K562 (cell line): ENCODE data around the gene PDGFA. TPM values are rescaled to one million over a fixed set of nuclear protein-coding genes. Genes with fewer than 3 reads are reported as not detected.

ENCODE experiments used
- DNMT1 ChIP-seq: fragments of 450-650 bp; IDR thresholded peaks from 2 replicates; pipeline ENCODE4 v1.6.1; 2016; ENCODE audit warnings: antibody characterized with exemption, mild to moderate bottlenecking
- ETV6 ChIP-seq, 3 experiments: fragments of 150-350 bp in 1 of 3; sonication (generic) in 1 of 3; formaldehyde crosslinking in 1 of 3; IDR thresholded peaks; 2 replicates each; pipeline versions ENCODE4 v1.6.1 to v1.8.0; 2014 to 2022; ENCODE audit warnings: borderline replicate concordance in 2 of 3, low read depth in 2 of 3, antibody characterized with exemption in 1 of 3, low read length in 1 of 3, mild to moderate bottlenecking in 1 of 3, missing genetic modification reagents in 1 of 3
- GTF2A2 ChIP-seq: IDR thresholded peaks from 2 replicates; pipeline ENCODE4 v1.6.1; 2016; ENCODE audit warnings: mild to moderate bottlenecking, missing genetic modification characterization, missing compliant biosample characterization
- KDM2B ChIP-seq: fragments of 250-450 bp; sonication (Bioruptor Pico); IDR thresholded peaks from 2 replicates; pipeline ENCODE4 v1.8.0; 2021; ENCODE audit warnings: mild to moderate bottlenecking, moderate library complexity
- PHF21A ChIP-seq: fragments of 450-650 bp; IDR thresholded peaks from 2 replicates; pipeline ENCODE4 v1.6.1; 2017; ENCODE audit warnings: low read depth, borderline replicate concordance
- PHF8 ChIP-seq: fragments of 200-600 bp; sonication (generic); IDR thresholded peaks from 2 replicates; pipeline ENCODE4 v1.6.1; 2012; ENCODE audit warnings: mixed run types, mild to moderate bottlenecking, inconsistent platforms, low read length, moderate library complexity, borderline replicate concordance
- PRMT5 ChIP-seq: sonication (generic); formaldehyde crosslinking; IDR thresholded peaks from 2 replicates; pipeline ENCODE4 v1.5.0; 2020; ENCODE audit warnings: missing genetic modification reagents
- RBM34 ChIP-seq: fragments of 200-400 bp; formaldehyde crosslinking; IDR thresholded peaks from 2 replicates; pipeline ENCODE4 v1.6.1; 2018; ENCODE audit warnings: low read length, borderline replicate concordance; ENCODE audit not compliant: insufficient read depth
- SLC30A9 ChIP-seq: fragments of 250-450 bp; sonication (Bioruptor Pico); IDR thresholded peaks from 2 replicates; pipeline ENCODE4 v1.8.0; 2022; ENCODE audit warnings: mild to moderate bottlenecking, moderate library complexity
- SMARCC2 ChIP-seq: fragments of 450-650 bp; IDR thresholded peaks from 2 replicates; pipeline ENCODE4 v1.6.1; 2017; ENCODE audit warnings: antibody characterized with exemption, moderate library complexity, mild to moderate bottlenecking, low read depth
- TAL1 ChIP-seq: fragments of 450-650 bp; IDR thresholded peaks from 2 replicates; pipeline ENCODE4 v1.6.1; 2016; ENCODE audit warnings: mild to moderate bottlenecking
- ZBTB7A ChIP-seq: IDR thresholded peaks from 2 replicates; pipeline ENCODE4 v1.6.1; 2011; ENCODE audit warnings: low read depth, mild to moderate bottlenecking, low read length, moderate library complexity, borderline replicate concordance; ENCODE audit not compliant: control insufficient read depth
- ZKSCAN3 ChIP-seq: fragments of 250-450 bp; sonication (Bioruptor Pico); IDR thresholded peaks from 2 replicates; pipeline ENCODE4 v1.4.0; 2020
- polyA plus RNA-seq, 8 experiments: library from polyadenylated mRNA; depleted of rRNA in 4 of 8; stranded (reverse) in 5 of 8; unstranded in 3 of 8; fragments of >200 nt; fragmentation: Nextera tagmentation in 2 of 8; fragmentation: Illumina TruSeq in 1 of 8; extraction: Ambion mirVana in 2 of 8; extraction: Trizol in 1 of 8; gene quantifications; 2 replicates each; pipeline versions ENCODE4 v1.2.1 to v1.2.3, GENCODE V29; 2011 to 2014; ENCODE audit warnings: inconsistent platforms in 1 of 8, missing spikeins in 1 of 8
- total RNA-seq, 7 experiments: library from RNA; depleted of rRNA in 6 of 7; stranded (reverse); fragments of >200 nt in 6 of 7; fragmentation: Illumina TruSeq in 2 of 7; extraction: Trizol in 2 of 7; gene quantifications; 2 replicates each; pipeline versions ENCODE4 v1.2.1 to v1.2.3, GENCODE V29; 2011 to 2021; ENCODE audit warnings: low replicate concordance in 1 of 7
- TF ChIP-seq, protein P1 (sequence below): sonication (generic); formaldehyde crosslinking; IDR thresholded peaks from 2 replicates; pipeline ENCODE4 v1.8.0; 2023; ENCODE audit warnings: mild to moderate bottlenecking, missing genetic modification reagents
- TF ChIP-seq, protein P2 (sequence below), 3 experiments: fragments of 200-800 bp in 1 of 3; fragments of 250-450 bp in 1 of 3; fragments of 450-650 bp in 1 of 3; sonication (Bioruptor Pico) in 1 of 3; sonication (Bioruptor generic) in 1 of 3; formaldehyde crosslinking in 1 of 3; IDR thresholded peaks; 2 replicates each; pipeline versions ENCODE4 v1.6.1 to v1.8.0; 2016 to 2022; ENCODE audit warnings: mild to moderate bottlenecking in 2 of 3, missing genetic modification characterization in 2 of 3, missing compliant biosample characterization in 1 of 3, moderate library complexity in 1 of 3
- TF ChIP-seq, protein P3 (sequence below): fragments of 200-800 bp; sonication (Bioruptor generic); IDR thresholded peaks from 2 replicates; pipeline ENCODE4 v1.6.1; 2017; ENCODE audit warnings: missing genetic modification characterization, missing compliant biosample characterization
- TF ChIP-seq, protein P4 (sequence below), 2 experiments: IDR thresholded peaks; 2 replicates each; pipeline ENCODE4 v1.6.1; 2012; ENCODE audit warnings: improper control_type of control experiment in 2 of 2, low read depth in 2 of 2, low read length in 2 of 2, borderline replicate concordance in 1 of 2

The PDGFA gene
- total and polyA plus RNA-seq, 9 of the 15 experiments (the other 6 are each of a cell fraction or from before 2014, with no cell fraction given): 2.5 to 10.2 (median 4.6) TPM

DNA sequence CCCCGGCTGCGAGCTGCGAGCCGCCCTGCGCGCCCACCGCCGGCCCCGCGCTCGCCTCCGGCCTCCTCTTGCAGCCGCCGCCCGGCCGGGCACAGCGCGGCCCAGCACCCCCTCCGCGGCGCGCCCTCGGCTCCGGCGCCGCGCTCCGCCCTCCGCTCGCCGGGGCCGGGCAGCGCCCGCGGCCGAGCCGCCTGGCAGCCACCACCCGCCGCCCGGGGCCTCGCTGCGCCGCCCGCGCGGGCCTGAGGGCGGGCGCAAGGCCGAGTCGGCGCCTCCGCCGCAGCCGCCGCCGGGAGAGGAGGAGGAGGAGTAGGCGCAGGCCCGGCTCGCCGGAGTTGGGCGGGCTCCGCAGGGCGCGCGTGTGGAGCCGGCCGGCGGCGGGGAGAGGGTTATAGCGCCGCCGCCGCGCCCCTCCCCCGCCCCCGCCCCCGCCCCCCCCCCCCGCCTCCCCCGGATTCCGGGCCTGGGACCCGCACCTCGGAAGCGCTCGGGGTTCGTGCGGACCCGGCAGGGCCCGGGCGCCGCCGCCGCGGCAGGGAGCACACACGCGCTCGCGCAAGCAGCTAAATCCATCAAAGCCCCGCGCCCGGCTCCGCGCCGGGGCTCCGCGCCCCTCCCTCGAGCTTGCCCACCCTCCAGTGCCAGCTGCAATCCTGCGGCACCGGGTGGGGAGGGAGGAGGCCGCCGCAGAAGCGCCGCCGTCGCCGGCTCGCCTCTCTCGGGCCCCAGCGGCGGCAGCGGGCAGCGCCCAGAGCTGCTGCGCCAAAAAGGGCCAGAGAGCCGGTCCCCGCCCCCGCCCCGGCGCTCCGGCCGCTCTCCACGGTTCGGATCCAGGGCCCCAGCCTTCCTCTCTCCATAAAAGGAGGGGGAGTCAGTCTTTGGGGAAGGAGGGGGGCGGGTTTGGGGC lies at the start of gene PDGFA (continued):
- TF ChIP-seq, protein P1, sequence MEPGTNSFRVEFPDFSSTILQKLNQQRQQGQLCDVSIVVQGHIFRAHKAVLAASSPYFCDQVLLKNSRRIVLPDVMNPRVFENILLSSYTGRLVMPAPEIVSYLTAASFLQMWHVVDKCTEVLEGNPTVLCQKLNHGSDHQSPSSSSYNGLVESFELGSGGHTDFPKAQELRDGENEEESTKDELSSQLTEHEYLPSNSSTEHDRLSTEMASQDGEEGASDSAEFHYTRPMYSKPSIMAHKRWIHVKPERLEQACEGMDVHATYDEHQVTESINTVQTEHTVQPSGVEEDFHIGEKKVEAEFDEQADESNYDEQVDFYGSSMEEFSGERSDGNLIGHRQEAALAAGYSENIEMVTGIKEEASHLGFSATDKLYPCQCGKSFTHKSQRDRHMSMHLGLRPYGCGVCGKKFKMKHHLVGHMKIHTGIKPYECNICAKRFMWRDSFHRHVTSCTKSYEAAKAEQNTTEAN (CRISPR knock-in tag): no peak
- TF ChIP-seq SMARCC2 (no peak), PRMT5 (no peak), KDM2B (CRISPR knock-in tag) (peak; percentile 39; the same call in 1 of the 2 replicates), ETV6 (IDR thresholded peaks at IDR 0.05; ENCODE audit: borderline replicate concordance in 1 of 2, low read depth in 2 of 2, low read length in 1 of 2) (no peak), ETV6 (CRISPR knock-in tag; IDR thresholded peaks at IDR 0.05; ENCODE audit: borderline replicate concordance) (no peak), RBM34 (no peak), GTF2A2 (no peak), DNMT1 (no peak), ZKSCAN3 (CRISPR knock-in tag) (no peak), PHF21A (no peak), SLC30A9 (no peak), PHF8 (peak; percentile 16; the same call in 1 of the 2 replicates), TAL1 (no peak), ZBTB7A (peak; percentile 12; the same call in 1 of the 2 replicates)
- TF ChIP-seq, protein P2, sequence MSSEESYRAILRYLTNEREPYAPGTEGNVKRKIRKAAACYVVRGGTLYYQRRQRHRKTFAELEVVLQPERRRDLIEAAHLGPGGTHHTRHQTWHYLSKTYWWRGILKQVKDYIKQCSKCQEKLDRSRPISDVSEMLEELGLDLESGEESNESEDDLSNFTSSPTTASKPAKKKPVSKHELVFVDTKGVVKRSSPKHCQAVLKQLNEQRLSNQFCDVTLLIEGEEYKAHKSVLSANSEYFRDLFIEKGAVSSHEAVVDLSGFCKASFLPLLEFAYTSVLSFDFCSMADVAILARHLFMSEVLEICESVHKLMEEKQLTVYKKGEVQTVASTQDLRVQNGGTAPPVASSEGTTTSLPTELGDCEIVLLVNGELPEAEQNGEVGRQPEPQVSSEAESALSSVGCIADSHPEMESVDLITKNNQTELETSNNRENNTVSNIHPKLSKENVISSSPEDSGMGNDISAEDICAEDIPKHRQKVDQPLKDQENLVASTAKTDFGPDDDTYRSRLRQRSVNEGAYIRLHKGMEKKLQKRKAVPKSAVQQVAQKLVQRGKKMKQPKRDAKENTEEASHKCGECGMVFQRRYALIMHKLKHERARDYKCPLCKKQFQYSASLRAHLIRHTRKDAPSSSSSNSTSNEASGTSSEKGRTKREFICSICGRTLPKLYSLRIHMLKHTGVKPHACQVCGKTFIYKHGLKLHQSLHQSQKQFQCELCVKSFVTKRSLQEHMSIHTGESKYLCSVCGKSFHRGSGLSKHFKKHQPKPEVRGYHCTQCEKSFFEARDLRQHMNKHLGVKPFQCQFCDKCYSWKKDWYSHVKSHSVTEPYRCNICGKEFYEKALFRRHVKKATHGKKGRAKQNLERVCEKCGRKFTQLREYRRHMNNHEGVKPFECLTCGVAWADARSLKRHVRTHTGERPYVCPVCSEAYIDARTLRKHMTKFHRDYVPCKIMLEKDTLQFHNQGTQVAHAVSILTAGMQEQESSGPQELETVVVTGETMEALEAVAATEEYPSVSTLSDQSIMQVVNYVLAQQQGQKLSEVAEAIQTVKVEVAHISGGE (CRISPR knock-in tag; IDR thresholded peaks at IDR 0.05): no peak
- TF ChIP-seq, protein P3, sequence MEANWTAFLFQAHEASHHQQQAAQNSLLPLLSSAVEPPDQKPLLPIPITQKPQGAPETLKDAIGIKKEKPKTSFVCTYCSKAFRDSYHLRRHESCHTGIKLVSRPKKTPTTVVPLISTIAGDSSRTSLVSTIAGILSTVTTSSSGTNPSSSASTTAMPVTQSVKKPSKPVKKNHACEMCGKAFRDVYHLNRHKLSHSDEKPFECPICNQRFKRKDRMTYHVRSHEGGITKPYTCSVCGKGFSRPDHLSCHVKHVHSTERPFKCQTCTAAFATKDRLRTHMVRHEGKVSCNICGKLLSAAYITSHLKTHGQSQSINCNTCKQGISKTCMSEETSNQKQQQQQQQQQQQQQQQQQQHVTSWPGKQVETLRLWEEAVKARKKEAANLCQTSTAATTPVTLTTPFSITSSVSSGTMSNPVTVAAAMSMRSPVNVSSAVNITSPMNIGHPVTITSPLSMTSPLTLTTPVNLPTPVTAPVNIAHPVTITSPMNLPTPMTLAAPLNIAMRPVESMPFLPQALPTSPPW: peak; percentile 79
- TF ChIP-seq, protein P4, sequence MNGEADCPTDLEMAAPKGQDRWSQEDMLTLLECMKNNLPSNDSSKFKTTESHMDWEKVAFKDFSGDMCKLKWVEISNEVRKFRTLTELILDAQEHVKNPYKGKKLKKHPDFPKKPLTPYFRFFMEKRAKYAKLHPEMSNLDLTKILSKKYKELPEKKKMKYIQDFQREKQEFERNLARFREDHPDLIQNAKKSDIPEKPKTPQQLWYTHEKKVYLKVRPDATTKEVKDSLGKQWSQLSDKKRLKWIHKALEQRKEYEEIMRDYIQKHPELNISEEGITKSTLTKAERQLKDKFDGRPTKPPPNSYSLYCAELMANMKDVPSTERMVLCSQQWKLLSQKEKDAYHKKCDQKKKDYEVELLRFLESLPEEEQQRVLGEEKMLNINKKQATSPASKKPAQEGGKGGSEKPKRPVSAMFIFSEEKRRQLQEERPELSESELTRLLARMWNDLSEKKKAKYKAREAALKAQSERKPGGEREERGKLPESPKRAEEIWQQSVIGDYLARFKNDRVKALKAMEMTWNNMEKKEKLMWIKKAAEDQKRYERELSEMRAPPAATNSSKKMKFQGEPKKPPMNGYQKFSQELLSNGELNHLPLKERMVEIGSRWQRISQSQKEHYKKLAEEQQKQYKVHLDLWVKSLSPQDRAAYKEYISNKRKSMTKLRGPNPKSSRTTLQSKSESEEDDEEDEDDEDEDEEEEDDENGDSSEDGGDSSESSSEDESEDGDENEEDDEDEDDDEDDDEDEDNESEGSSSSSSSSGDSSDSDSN (IDR thresholded peaks at IDR 0.05; ENCODE audit: borderline replicate concordance in 1 of 2, low read depth in 2 of 2, low read length in 2 of 2): peak in 1 of 2 experiments; percentile 12; a peak in 2 of 4 replicates
